ENCODE data around the gene PTPRT. TPM values are rescaled to one million over a fixed set of nuclear protein-coding genes. Genes with fewer than 3 reads are reported as not detected.
"Not testable (repeated sequence)": the region's sequence is repeated elsewhere in the genome, so short reads cannot be mapped to it uniquely, and the experiment has no call there.

PTPRT gene
- total RNA-seq, 1 donor from 2014 or later, result 4.0 TPM

- no peak for DNase-seq
Observed at GRCh38 chr20:42906120-42906519, 283.6 kb downstream of the PTPRT start.

DNA sequence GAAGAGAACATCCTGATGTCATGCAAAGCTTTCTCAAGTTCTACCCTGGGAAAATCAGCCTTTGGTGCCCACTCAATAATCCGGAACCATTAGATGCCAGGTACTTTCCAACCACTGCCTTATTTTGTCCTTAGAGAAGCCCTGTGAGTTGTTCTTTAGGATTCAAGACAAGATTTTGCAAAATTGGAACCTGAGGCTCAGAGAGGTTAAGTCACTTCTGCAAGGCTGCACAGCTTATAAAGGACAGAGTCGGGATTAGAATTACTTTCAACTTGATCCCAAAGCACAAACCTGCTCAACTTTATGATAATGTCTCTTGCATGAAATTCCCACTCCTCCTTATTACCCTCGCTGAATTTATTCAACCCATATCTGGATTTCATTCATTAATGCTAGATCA is 287.2 kb downstream of the PTPRT start:
- no peak for DNase-seq

DNA sequence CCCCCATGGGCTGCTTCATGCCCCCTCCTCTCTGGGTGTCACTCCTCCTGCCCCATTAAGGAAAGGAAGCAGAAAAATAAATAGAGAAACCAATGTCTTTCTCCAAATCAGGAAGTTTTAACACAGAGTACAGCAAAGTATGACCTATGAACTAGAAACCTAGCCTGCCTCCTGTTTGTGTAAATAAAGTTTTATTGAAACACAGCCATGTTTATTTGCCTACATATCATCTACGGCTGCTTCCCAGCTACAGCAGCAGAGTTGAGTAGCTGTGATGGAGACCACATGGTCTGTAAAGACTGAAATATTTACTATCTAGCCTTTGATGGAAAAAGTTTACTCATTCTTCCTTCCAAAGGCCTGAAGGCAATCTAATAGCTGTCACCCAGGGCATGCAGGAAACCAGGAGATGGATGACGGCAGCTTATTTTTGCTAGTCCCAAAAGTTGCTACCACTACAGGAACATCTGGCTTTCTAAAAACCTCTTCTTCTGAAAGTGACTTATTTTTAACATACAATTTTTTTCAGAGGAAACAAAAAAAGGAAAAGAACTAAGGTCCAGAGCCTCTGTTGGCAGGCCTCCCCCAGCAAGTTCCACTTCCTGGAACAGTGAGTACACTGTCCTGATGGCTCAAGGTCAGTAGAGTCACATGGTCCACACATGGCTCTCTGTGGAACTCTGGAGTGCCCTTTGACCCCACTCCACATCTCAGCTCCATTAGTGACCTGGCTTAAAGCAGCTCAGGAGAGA is 287.8 kb downstream of the PTPRT start:
- peak; percentile 43 for DNase-seq

GRCh38 chr20:42900764-42901163 is 288.9 kb downstream of the PTPRT start:
- DNase-seq, result not testable (repeated sequence)

GRCh38 chr20:42895020-42895419 is 294.7 kb downstream of the PTPRT start:
- no peak for DNase-seq

DNA sequence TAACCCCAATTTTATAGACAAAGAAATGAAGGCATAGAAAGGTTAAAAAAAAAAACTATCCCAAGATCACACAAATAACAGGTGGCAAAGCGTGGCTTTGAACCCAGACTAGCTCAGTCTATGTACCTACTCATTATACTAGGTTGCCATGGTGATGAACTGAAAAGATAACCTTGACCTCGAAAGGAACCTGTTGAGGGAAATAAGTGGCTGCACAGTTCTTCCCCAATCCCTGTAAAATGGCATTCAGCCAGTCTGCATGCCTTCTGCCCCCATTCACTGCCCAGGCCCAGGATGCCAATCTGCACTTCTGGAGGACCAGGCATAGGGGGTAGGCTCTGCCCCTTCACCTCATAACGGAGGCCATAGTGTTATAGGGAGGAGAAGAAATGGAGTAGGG is 295.2 kb downstream of the PTPRT start:
- no peak for DNase-seq

GRCh38 chr20:42889517-42889916 is 300.2 kb downstream of the PTPRT start:
- DNase-seq, result no peak

GRCh38 chr20:42887281-42887680 is 302.4 kb downstream of the PTPRT start:
- DNase-seq, result no peak

DNA sequence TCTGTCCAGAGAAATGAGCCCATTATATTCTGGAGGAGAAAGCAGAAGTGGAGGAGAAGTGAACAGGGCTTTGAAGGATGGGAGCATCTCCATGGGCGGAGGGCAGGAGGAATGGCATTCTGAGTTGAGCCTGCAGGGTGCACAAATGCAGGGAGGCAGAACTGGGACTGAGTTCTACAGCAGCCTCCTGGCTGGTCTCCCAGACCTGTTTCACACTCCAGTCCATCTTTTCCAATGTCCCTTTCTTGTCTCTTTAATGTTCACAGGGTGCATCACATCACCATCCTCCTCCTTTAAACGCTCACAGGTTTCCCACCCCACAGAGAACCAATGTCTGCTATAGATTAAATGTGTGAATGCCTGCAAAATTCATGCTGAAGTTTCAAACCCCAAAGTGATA is 302.9 kb downstream of the PTPRT start:
- no peak for DNase-seq

- DNase-seq, result no peak
Observed at GRCh38 chr20:42886046-42886445, 303.7 kb downstream of the PTPRT start.

- no peak for DNase-seq
Observed at GRCh38 chr20:42875581-42875980, 314.1 kb downstream of the PTPRT start.

GRCh38 chr20:42873259-42873658 is 316.4 kb downstream of the PTPRT start:
- no peak for DNase-seq

DNA sequence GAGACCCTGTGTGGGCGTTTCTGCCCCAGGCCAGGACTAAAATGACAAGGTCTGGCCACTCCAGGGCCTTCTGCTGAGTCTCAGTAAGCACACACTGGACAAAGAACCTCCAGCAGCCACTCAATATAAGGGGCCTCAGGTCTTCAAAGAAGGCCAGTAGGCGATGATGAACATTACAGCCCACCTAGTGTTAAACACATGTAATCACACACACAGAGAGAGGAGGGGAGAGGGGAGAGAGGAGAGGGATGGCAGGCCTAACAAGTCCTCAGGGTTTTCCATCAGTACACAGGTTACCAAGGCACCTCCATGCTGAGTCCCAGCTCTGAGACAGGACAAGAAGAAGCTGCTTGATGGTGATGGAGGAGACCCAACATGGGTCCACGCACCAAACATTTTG is 325.6 kb downstream of the PTPRT start:
- no peak for DNase-seq

DNA sequence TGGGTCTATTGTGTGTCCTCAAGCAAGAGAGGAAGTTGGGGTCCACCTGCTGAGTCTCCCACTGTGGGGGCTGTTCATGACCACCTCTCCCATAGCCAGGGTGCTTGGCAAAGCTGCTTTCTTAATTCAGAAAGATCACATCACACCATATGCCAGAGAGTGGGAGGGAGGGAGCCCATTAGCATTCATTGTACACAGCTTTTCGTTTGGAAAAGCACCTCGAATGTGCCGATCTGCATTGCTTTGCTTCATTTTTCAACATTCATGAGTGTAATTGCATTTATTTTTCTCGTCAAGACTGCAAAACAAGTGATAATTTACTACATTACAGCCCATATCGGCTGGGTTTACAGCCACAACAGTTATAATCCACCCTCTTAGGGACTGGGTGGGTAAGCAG is 327.3 kb downstream of the PTPRT start:
- no peak for DNase-seq

DNA sequence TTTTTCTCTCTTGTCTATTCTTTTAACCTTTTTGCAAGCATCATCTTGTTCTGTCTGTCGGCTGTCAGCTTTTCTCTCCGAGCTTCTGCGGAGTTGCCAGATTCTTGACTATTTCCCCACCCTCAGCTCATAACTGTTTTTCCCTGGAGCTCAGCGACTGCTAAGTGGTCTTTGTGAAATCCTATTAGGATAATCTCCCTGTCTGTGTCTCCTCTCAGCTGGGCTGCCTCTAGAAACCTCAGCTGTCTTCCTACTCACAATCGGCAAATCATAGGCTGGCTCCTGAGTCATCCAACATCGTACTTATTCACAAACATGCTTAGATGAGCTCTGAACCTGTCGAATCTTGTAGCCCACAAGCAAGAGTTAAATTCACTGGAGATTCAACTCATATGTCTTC is 332.3 kb downstream of the PTPRT start:
- no peak for DNase-seq

DNA sequence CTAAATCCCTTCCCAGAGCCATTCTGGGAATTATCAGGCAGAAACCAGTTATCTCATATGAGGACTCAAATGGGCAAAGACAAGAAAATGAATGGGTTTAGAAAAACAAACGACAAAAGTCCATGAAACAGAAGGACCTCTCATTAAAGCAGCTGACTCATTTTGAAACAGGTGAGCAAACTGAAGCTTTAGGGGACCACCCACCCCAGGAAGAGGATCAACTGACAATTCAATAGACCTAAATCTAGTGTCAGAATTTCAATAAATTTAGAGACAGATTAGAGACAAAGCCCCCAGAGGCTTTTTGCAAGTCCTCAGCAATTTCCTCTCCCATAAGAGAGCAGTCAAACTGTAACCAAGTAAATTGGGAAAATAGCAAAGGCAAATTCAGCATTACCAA is 333.8 kb downstream of the PTPRT start:
- DNase-seq, result no peak

DNA sequence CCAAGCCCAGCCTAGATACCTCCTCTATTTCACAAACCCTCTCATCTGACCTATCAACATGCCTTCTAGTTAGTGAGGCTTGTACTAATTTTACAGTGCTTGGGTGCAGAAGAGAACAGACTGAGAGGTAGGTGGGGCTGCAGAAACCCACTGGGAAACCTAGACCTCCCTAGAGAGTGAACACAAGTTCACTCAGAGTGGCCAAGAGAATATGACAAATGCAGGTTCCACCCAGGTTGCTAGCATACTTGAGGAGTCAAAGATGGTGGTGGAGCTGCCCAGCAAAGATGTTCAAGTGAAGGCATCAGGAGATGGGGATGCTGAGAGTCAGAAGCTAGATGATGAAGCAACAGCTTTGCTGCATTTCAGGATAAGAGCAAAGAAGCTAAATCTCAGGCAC is 337.0 kb downstream of the PTPRT start:
- no peak for DNase-seq

DNA sequence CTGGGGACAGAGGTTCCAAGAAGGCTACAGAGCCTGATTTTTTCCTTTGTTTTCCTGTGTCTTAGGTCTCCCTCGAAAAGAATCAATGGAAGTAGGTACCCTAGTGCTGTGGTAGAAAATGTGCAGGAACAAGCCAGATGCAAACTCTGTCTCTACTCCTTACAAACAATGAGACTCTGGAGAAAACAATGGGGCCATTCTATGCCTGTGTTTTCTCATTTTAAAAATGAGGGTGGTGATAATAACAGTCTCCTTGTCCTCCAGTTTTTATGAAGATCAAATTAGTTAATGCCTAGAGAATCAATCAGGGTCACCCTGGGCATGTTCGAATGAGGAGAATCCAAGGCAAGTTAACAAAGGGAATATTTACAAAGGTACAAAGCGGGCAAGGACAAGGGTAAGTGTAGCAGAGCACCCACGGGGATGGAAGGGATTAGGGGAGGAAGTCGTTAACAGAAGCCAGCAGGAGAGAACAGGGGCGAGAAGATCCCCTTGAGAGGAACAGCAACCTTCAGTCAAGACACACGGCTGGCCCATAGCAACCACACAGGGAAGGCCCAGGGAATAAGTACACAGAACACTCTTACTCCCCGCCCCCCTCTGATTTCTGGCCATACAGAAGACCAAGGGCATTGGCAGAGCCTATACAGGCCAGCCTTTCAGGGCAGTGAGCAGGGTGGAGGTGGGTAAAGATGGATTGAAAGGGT is 342.8 kb downstream of the PTPRT start:
- no peak for DNase-seq

DNA sequence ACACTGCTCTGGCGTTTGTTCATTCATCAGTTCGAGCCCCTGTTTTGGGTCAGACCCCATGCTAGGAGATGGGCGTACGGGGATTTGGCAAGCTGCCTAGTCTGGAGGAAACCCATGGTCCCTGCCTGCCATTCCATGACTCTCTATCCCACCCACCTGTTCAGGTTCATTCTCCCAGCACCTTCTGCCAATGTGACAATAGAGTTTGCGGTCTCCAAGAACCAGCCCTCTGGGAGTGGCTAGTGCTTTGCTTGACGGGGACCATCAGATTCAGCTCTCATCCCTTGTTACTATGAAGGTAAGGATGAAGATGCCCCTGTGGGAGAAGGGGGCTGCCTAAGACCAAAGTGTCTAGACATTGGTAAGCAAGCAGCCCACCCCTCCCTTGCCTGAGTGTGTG is 345.0 kb downstream of the PTPRT start:
- no peak for DNase-seq

DNA sequence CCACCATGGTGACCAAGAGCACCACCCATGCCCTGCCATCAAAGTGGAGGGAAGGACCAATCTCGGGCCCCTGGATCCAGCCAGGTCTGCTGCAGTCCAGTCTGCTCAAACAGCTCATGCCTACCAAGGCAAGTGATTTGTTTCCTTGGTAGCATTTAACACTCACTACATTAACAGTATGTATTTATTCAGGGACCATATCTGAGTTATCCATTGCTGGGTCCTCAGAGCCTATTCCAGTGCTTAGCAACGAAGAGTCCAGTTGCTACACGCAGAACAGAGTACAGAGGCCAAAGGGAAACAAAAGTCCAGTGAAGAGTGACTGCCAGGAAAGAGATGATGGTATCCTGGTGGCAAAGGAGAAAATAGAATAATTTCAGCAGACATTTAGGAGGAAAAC is 352.2 kb downstream of the PTPRT start:
- DNase-seq, result no peak

DNA sequence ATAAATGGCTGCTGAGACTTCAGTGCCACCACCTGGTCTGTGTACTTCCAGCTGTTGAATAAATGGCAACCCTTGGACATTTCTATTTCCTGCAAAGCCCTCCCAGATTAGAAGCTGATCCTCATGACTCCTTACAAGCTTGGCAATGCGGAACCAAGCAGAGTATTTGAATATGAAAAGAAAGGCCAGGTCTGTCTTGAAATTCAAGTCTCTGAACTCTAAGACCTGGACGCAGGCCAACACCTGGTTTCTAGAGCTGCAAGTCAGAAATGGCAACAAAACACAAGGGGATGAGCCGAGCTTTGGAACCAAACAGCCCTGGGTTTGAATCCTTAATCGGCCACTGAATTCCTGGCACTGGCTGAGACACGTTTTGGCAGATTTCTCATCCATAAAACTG is 353.4 kb downstream of the PTPRT start:
- no peak for DNase-seq

- DNase-seq, result no peak
Observed at GRCh38 chr20:42807876-42808275, 381.8 kb downstream of the PTPRT start.

DNA sequence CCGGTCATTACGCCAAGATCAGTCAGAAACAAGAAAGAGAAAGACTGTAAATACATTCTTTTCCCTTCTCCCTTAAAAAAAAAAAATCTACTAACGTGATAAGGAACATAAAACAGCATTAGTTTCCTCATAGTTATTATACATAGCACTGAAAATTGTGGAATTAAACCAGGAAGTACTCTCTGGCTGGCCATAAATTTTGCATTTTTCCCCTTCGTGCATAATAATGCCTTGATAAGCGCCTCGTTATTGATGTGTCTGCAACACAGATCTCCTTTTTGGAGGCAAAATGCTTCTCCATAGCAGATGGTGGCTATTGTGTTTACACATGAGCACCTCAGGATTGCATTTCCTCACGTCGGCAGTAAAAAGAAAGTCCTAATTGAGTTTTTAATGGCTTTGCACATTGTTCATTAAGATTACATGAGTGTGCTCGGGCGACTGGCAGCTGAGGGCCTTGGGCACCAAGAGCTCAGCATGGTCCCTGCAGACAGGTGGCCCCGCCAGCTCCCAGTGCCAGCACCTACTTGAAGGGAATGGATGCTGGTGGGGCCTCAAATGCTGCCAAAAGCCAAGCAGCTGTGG is 394.5 kb downstream of the PTPRT start:
- no peak for DNase-seq

GRCh38 chr20:42792052-42792451 is 397.7 kb downstream of the PTPRT start:
- DNase-seq, result no peak

Measured in skin of body (tissue), 2 donors.